H9 (cell line): ENCODE results near the gene TPBGL. TPM values are rescaled to one million over a fixed set of nuclear protein-coding genes. Genes with fewer than 3 reads are reported as not detected.

Source experiments
- DNase-seq: peaks from one replicate; pipeline ENCODE4 v3.0.0-alpha.2; 2017
- H2AFZ ChIP-seq: one replicate; pipeline ENCODE4 v1.6.1; 2013; ENCODE audit warnings: mild to moderate bottlenecking, low read length, control low read depth, moderate library complexity
- H2AK5ac ChIP-seq: 2 replicates; pipeline ENCODE4 v1.6.1; 2013; ENCODE audit warnings: low read length, control low read depth, mixed read lengths; ENCODE audit not compliant: insufficient read length
- H2BK120ac ChIP-seq: one replicate; pipeline ENCODE4 v1.6.1; 2013; ENCODE audit warnings: low read depth, mild to moderate bottlenecking, low read length, control low read depth, inconsistent platforms; ENCODE audit not compliant: poor library complexity, severe bottlenecking
- H2BK12ac ChIP-seq: 2 replicates; pipeline ENCODE4 v1.6.1; 2013; ENCODE audit warnings: low read length, control low read depth, mixed read lengths, low read depth; ENCODE audit not compliant: insufficient read length
- H2BK15ac ChIP-seq: 2 replicates; pipeline ENCODE4 v1.6.1; 2013; ENCODE audit warnings: low read depth, low read length, control low read depth
- H2BK20ac ChIP-seq: one replicate; pipeline ENCODE4 v1.6.1; 2013; ENCODE audit warnings: low read depth, mild to moderate bottlenecking, low read length, control low read depth, inconsistent platforms; ENCODE audit not compliant: poor library complexity, severe bottlenecking
- H2BK5ac ChIP-seq: 2 replicates; pipeline ENCODE4 v1.6.1; 2013; ENCODE audit warnings: low read length, control low read depth, mixed read lengths; ENCODE audit not compliant: insufficient read length
- H3K14ac ChIP-seq: 2 replicates; pipeline ENCODE4 v1.6.1; 2013; ENCODE audit warnings: low read length, control low read depth; ENCODE audit not compliant: insufficient read depth
- H3K18ac ChIP-seq: 2 replicates; pipeline ENCODE4 v1.6.1; 2013; ENCODE audit warnings: low read depth, mild to moderate bottlenecking, mixed read lengths, low read length, control low read depth; ENCODE audit not compliant: insufficient read length
- H3K23ac ChIP-seq: 2 replicates; pipeline ENCODE4 v1.6.1; 2013; ENCODE audit warnings: low read length, control low read depth, mixed read lengths, low read depth; ENCODE audit not compliant: insufficient read length
- H3K23me2 ChIP-seq: 2 replicates; pipeline ENCODE4 v1.6.1; 2013; ENCODE audit warnings: low read depth, mild to moderate bottlenecking, mixed read lengths, low read length, control low read depth; ENCODE audit not compliant: insufficient read length, poor library complexity, severe bottlenecking
- H3K27ac ChIP-seq: 2 replicates; pipeline ENCODE4 v1.5.1; 2013; ENCODE audit warnings: low read length, control low read depth, mixed read lengths, low read depth; ENCODE audit not compliant: insufficient read length
- H3K27me3 ChIP-seq: 2 replicates; pipeline ENCODE4 v1.6.1; 2013; ENCODE audit warnings: low read length, control low read depth, inconsistent platforms; ENCODE audit not compliant: insufficient read depth
- H3K4ac ChIP-seq: 2 replicates; pipeline ENCODE4 v1.6.1; 2013; ENCODE audit warnings: low read depth, mild to moderate bottlenecking, control low read depth, inconsistent platforms, low read length, moderate library complexity
- H3K4me1 ChIP-seq: 2 replicates; pipeline ENCODE4 v1.6.1; 2013; ENCODE audit warnings: low read length, control low read depth, inconsistent platforms; ENCODE audit not compliant: insufficient read depth
- H3K4me2 ChIP-seq: 2 replicates; pipeline ENCODE4 v1.6.1; 2013; ENCODE audit warnings: low read length, control low read depth, mixed read lengths; ENCODE audit not compliant: insufficient read length, insufficient read depth
- H3K56ac ChIP-seq: 2 replicates; pipeline ENCODE4 v1.6.1; 2013; ENCODE audit warnings: low read depth, mild to moderate bottlenecking, mixed read lengths, low read length, control low read depth; ENCODE audit not compliant: insufficient read length
- H3K79me1 ChIP-seq: 2 replicates; pipeline ENCODE4 v1.6.1; 2013; ENCODE audit warnings: low read depth, mild to moderate bottlenecking, moderate library complexity, low read length, control low read depth, inconsistent platforms; ENCODE audit not compliant: insufficient read depth, poor library complexity, severe bottlenecking
- H3K79me2 ChIP-seq: 2 replicates; pipeline ENCODE4 v1.6.1; 2013; ENCODE audit warnings: low read length, control low read depth, inconsistent platforms; ENCODE audit not compliant: insufficient read depth
- H3K9ac ChIP-seq: 2 replicates; pipeline ENCODE4 v1.6.1; 2013; ENCODE audit warnings: low read length, control low read depth, mixed read lengths; ENCODE audit not compliant: insufficient read length; ENCODE audit errors: extremely low read depth
- H3K9me3 ChIP-seq: one replicate; pipeline ENCODE4 v1.6.1; 2013; ENCODE audit warnings: low read depth, low read length, inconsistent platforms; ENCODE audit not compliant: control insufficient read depth
- H3T11ph ChIP-seq: one replicate; pipeline ENCODE4 v1.6.1; 2013; ENCODE audit warnings: mild to moderate bottlenecking, low read length, control low read depth, inconsistent platforms
- H4K20me1 ChIP-seq: one replicate; pipeline ENCODE4 v1.6.1; 2013; ENCODE audit not compliant: control insufficient read depth, insufficient read length, insufficient read depth
- H4K5ac ChIP-seq: 2 replicates; pipeline ENCODE4 v1.6.1; 2013; ENCODE audit warnings: low read depth, mild to moderate bottlenecking, mixed read lengths, low read length, control low read depth; ENCODE audit not compliant: insufficient read length
- H4K8ac ChIP-seq: replicated peaks from 2 replicates; pipeline ENCODE4 v1.6.1; 2013; ENCODE audit warnings: low read length, control low read depth, mixed read lengths, low read depth; ENCODE audit not compliant: insufficient read length
- H4K91ac ChIP-seq: 2 replicates; pipeline ENCODE4 v1.6.1; 2013; ENCODE audit warnings: low read depth, mild to moderate bottlenecking, moderate library complexity, mixed read lengths, low read length, control low read depth; ENCODE audit not compliant: insufficient read length
- H3K27ac Mint-ChIP-seq, 3 experiments: 2 replicates in 2 of 3; 3 replicates in 1 of 3; pipeline ENCODE4 v1.8.0; 2020 to 2021; ENCODE audit warnings: mixed read lengths in 3 of 3, mild to moderate bottlenecking in 1 of 3, moderate library complexity in 1 of 3
- H3K27me3 Mint-ChIP-seq: 2 replicates; pipeline ENCODE4 v1.8.0; 2021; ENCODE audit warnings: low read depth, mild to moderate bottlenecking, moderate library complexity, mixed read lengths
- H3K36me3 Mint-ChIP-seq, 3 experiments: 2 replicates in 2 of 3; 3 replicates in 1 of 3; pipeline ENCODE4 v1.8.0; 2020 to 2021; ENCODE audit warnings: low read depth in 3 of 3, mixed read lengths in 3 of 3; ENCODE audit not compliant: insufficient read depth in 1 of 3
- H3K4me1 Mint-ChIP-seq, 2 experiments: 2 replicates each; pipeline ENCODE4 v1.8.0; 2020; ENCODE audit warnings: mixed read lengths in 2 of 2
- H3K4me3 Mint-ChIP-seq, 2 experiments: 2 replicates in 1 of 2; 3 replicates in 1 of 2; pipeline ENCODE4 v1.8.0; 2020 to 2021; ENCODE audit warnings: mild to moderate bottlenecking in 2 of 2, mixed read lengths in 2 of 2, moderate library complexity in 1 of 2
- H3K9me3 Mint-ChIP-seq, 2 experiments: 2 replicates in 1 of 2; 3 replicates in 1 of 2; pipeline ENCODE4 v1.8.0; 2020; ENCODE audit warnings: mild to moderate bottlenecking in 2 of 2, mixed read lengths in 2 of 2, moderate library complexity in 1 of 2
- CTCF ChIP-seq: fragments of 200-600 bp; sonication (generic); conservative IDR thresholded peaks from 3 replicates; pipeline ENCODE4 v1.8.0; 2021; ENCODE audit warnings: antibody characterized with exemption, mild to moderate bottlenecking
- WGBS: extraction: QIAGEN DNeasy Blood & Tissue Kit; methylation state at CpG from one replicate; pipeline ENCODE4 v1.1.7; 2013; ENCODE audit warnings: missing lambda C conversion rate, low lambda C conversion rate, mixed read lengths; ENCODE audit not compliant: insufficient read length; ENCODE audit errors: extremely low coverage; 5-methylcytosine and 5-hydroxymethylcytosine counted together
- total RNA-seq: library from RNA; stranded (reverse); gene quantifications from 2 replicates; pipeline ENCODE4 v1.2.1, GENCODE V29; 2021

The TPBGL gene
- total RNA-seq, 1 experiment from 2014 or later: 0.61 TPM

GRCh38 chr11:75200531-75200930, 40.0 kb upstream of the TPBGL start:
- Histone ChIP-seq H4K91ac (no peak overlapping the region), H2BK120ac (no peak overlapping the region), H3K4me2 (no peak overlapping the region), H2BK12ac (no peak overlapping the region), H4K20me1 (no peaks in the 10 kb centered on the region), H3K9ac (no peak overlapping the region), H3K18ac (no peak overlapping the region), H3K79me2 (no peaks in the 10 kb centered on the region), H3K4ac (no peak overlapping the region), H3K27me3 (no peaks in the 10 kb centered on the region), H2AFZ (no peak overlapping the region), H3K9me3 (no peaks in the 10 kb centered on the region), H4K8ac (no peak overlapping the region), H2BK15ac (no peak overlapping the region), H3K23ac (no peak overlapping the region), H3K4me1 (peaks cover 6% of the 10 kb centered on the region; the same call in 1 of the 2 replicates), H3K27ac (no peak overlapping the region), H2BK5ac (no peak overlapping the region), H2BK20ac (no peak overlapping the region), H3K56ac (no peak overlapping the region), H3T11ph (no peak overlapping the region), H3K23me2 (no peaks in the 10 kb centered on the region), H4K5ac (no peak overlapping the region), H3K14ac (no peak overlapping the region; the same call in 1 of the 2 replicates), H2AK5ac (no peak overlapping the region), H3K79me1 (no peaks in the 10 kb centered on the region)
- no CpG with 5 or more reads among the region's 2 CpGs for WGBS
- Mint-ChIP-seq H3K4me1 (peaks cover 28% of the 10 kb centered on the region in 2 experiments), H3K36me3 (no peaks in the 10 kb centered on the region; a peak in 1 of 7 replicates), H3K27ac (no peak overlapping the region), H3K9me3 (no peaks in the 10 kb centered on the region), H3K27me3 (no peaks in the 10 kb centered on the region; the same call in 1 of the 2 replicates), H3K4me3 (no peak overlapping the region)
- TF ChIP-seq CTCF: no peak
- no peak for DNase-seq
